ENCODE results near the gene P3H3. TPM values are rescaled to one million over a fixed set of nuclear protein-coding genes. Genes with fewer than 3 reads are reported as not detected.
A peak's percentile ranks its signal among the peaks of the same experiment; 100 is the strongest.

The P3H3 gene
- total and polyA plus RNA-seq, 9 of the 15 experiments (the other 6 are each of a cell fraction or from before 2014, with no cell fraction given) = 0.03 to 15.0 (median 4.8) TPM

DNA sequence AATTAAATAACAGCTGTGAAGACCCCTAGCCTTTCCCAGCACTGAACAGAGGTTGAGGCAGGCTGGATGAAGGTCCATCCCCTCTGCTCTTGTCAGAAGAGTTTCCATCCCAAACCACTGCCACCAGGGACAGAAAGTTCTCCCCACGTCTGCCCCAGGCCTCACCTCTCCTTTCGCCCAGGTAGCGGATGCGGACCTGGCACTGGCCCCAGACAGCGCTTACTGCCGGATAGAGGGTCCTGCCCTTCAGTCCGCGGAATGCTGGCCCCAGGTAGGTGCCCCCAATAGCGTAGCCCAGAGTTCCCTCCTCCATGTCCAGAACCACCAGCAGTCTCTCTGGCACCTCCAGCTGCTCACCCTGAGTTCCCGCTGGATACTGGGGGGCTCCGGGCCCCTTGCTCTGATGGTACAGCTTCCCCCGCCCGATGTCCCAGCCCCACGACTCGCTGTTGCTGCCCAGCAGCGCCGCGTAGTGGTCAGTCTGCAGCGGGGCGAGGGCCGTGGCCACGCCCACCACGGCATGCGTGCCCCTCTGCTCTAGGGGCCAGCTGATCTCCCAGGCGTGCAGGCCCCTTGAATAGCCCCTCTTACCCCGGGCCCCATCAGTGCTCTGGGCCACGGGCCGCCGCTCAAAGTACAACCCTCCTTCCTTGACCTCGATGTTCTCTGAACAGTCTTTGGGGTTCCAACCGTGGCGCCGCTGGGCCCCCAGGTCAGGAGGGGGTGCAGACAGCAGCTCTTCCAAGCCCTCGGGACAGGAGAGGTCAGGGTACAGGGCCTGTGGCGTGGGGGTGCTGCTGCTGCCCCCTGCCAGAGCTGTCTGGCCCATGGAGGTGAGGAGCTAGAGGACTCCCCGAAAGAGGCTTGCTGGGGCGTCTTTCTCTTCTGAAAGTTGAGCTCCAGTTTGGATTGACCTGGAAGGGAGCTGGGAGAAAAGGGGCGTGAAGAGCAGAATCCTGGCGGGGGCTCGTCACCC is 44.2 kb downstream of the P3H3 start (continued):
- no peak for TF ChIP-seq SMARCA5 (IDR thresholded peaks at IDR 0.05)
- TF ChIP-seq, protein P1, sequence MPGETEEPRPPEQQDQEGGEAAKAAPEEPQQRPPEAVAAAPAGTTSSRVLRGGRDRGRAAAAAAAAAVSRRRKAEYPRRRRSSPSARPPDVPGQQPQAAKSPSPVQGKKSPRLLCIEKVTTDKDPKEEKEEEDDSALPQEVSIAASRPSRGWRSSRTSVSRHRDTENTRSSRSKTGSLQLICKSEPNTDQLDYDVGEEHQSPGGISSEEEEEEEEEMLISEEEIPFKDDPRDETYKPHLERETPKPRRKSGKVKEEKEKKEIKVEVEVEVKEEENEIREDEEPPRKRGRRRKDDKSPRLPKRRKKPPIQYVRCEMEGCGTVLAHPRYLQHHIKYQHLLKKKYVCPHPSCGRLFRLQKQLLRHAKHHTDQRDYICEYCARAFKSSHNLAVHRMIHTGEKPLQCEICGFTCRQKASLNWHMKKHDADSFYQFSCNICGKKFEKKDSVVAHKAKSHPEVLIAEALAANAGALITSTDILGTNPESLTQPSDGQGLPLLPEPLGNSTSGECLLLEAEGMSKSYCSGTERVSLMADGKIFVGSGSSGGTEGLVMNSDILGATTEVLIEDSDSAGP (CRISPR knock-in tag; IDR thresholded peaks at IDR 0.05) = no peak
- TF ChIP-seq POLR2G (IDR thresholded peaks at IDR 0.05; ENCODE audit: low read depth, low read length) = peak; percentile 83
- TF ChIP-seq MAFF (IDR thresholded peaks at IDR 0.05; ENCODE audit: low read length) = no peak
- no peak for TF ChIP-seq MECOM (CRISPR knock-in tag; IDR thresholded peaks at IDR 0.05)
- TF ChIP-seq, protein P2, sequence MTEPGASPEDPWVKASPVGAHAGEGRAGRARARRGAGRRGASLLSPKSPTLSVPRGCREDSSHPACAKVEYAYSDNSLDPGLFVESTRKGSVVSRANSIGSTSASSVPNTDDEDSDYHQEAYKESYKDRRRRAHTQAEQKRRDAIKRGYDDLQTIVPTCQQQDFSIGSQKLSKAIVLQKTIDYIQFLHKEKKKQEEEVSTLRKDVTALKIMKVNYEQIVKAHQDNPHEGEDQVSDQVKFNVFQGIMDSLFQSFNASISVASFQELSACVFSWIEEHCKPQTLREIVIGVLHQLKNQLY (CRISPR knock-in tag; conservative IDR thresholded peaks at IDR 0.05) = no peak
- peak; percentile 69 for TF ChIP-seq DACH1 (IDR thresholded peaks at IDR 0.05; ENCODE audit: partially characterized antibody)
- TF ChIP-seq ZNF785 (CRISPR knock-in tag; IDR thresholded peaks at IDR 0.05) = no peak
- no peak for TF ChIP-seq ZNF589 (CRISPR knock-in tag; IDR thresholded peaks at IDR 0.05; ENCODE audit: low read depth)
- no peak for TF ChIP-seq ZZZ3 (IDR thresholded peaks at IDR 0.05)
- TF ChIP-seq TFAM (CRISPR knock-in tag; conservative IDR thresholded peaks at IDR 0.05) = no peak
- TF ChIP-seq TEAD1 (CRISPR knock-in tag; IDR thresholded peaks at IDR 0.05) = 0 out of 4 replicates have a peak, but pooled peaks of 1 of the 2 experiments have one; percentile 2
- TF ChIP-seq MCM3 (IDR thresholded peaks at IDR 0.05) = no peak
- TF ChIP-seq MXI1 (IDR thresholded peaks at IDR 0.05; ENCODE audit: low read depth, low read length) = peak; percentile 85
- no peak for TF ChIP-seq PCBP1 (IDR thresholded peaks at IDR 0.05; ENCODE audit: low read depth, low read length, poor library complexity, severe bottlenecking)
- no peak for TF ChIP-seq ZNF707 (CRISPR knock-in tag; conservative IDR thresholded peaks at IDR 0.05)
- TF ChIP-seq ZNF24 (IDR thresholded peaks at IDR 0.05) = no peak
- peak; percentile 30 for TF ChIP-seq POLR2A (conservative IDR thresholded peaks at IDR 0.05)
- TF ChIP-seq, protein P3, sequence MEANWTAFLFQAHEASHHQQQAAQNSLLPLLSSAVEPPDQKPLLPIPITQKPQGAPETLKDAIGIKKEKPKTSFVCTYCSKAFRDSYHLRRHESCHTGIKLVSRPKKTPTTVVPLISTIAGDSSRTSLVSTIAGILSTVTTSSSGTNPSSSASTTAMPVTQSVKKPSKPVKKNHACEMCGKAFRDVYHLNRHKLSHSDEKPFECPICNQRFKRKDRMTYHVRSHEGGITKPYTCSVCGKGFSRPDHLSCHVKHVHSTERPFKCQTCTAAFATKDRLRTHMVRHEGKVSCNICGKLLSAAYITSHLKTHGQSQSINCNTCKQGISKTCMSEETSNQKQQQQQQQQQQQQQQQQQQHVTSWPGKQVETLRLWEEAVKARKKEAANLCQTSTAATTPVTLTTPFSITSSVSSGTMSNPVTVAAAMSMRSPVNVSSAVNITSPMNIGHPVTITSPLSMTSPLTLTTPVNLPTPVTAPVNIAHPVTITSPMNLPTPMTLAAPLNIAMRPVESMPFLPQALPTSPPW (CRISPR knock-in tag; IDR thresholded peaks at IDR 0.05) = peak; percentile 49
- TF ChIP-seq, protein P4, sequence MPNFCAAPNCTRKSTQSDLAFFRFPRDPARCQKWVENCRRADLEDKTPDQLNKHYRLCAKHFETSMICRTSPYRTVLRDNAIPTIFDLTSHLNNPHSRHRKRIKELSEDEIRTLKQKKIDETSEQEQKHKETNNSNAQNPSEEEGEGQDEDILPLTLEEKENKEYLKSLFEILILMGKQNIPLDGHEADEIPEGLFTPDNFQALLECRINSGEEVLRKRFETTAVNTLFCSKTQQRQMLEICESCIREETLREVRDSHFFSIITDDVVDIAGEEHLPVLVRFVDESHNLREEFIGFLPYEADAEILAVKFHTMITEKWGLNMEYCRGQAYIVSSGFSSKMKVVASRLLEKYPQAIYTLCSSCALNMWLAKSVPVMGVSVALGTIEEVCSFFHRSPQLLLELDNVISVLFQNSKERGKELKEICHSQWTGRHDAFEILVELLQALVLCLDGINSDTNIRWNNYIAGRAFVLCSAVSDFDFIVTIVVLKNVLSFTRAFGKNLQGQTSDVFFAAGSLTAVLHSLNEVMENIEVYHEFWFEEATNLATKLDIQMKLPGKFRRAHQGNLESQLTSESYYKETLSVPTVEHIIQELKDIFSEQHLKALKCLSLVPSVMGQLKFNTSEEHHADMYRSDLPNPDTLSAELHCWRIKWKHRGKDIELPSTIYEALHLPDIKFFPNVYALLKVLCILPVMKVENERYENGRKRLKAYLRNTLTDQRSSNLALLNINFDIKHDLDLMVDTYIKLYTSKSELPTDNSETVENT (CRISPR knock-in tag; IDR thresholded peaks at IDR 0.05) = 0 out of 2 replicates have a peak, but pooled peaks have one; percentile 52
- no peak for TF ChIP-seq ZNF696 (CRISPR knock-in tag; conservative IDR thresholded peaks at IDR 0.05)
- no peak for TF ChIP-seq TAL1 (IDR thresholded peaks at IDR 0.05)
- no peak for TF ChIP-seq EZH2 (IDR thresholded peaks at IDR 0.05; ENCODE audit: borderline replicate concordance, low read depth, low read length)

Data from K562 (cell line).